ENCODE results near the gene GNB1L.

The GNB1L gene

DNA sequence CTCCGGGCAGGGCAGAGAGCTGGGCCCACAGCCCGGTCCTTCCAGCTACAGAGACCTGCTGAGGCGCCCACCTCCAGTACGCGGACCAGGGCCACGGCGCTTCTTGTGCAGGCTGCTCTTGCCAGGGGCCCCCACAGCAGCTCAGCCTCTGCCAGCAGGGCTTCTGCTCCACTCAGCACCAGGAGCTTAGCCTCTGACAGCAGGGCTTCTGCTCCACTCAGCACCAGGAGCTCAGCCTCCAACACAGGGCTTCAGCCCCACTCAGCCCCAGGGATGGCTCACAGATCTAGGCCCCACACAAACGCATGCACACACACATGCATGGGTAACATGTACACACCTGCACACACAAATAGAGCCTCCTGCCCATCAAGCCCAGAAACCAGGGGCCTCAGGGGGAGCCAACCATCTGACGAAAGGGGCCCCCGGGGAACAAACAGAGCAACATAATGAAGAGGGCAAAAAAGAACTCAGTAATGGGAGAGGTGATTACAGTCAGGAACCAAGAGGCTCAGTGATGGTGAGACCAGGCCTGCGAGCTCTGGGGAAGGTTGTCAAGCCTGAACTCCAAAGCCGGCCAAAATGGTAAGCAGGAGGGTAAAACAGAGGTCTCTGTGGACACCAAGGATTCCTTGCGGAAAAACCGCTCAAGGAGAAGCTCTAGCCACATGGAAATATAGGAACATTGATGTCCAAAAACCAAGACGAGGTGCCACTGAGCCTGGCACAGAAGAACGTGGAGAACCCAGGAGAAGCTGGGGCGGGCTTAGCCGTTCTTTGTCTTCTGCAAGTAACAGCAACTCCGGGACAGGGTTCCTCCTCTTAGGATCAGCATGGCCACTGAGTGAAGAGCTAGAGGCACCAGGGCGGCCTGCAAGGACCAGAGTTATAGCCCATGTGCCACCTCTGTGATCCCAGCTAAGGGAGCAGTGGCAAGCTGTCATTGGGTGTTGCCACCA, 46.5 kb downstream of the GNB1L start:
- no peak for DNase-seq (ENCODE audit: low read depth)

- DNase-seq (ENCODE audit: low read depth) = no peak
Observed at GRCh38 chr22:19807161-19807913, 47.3 kb downstream of the GNB1L start.

DNA sequence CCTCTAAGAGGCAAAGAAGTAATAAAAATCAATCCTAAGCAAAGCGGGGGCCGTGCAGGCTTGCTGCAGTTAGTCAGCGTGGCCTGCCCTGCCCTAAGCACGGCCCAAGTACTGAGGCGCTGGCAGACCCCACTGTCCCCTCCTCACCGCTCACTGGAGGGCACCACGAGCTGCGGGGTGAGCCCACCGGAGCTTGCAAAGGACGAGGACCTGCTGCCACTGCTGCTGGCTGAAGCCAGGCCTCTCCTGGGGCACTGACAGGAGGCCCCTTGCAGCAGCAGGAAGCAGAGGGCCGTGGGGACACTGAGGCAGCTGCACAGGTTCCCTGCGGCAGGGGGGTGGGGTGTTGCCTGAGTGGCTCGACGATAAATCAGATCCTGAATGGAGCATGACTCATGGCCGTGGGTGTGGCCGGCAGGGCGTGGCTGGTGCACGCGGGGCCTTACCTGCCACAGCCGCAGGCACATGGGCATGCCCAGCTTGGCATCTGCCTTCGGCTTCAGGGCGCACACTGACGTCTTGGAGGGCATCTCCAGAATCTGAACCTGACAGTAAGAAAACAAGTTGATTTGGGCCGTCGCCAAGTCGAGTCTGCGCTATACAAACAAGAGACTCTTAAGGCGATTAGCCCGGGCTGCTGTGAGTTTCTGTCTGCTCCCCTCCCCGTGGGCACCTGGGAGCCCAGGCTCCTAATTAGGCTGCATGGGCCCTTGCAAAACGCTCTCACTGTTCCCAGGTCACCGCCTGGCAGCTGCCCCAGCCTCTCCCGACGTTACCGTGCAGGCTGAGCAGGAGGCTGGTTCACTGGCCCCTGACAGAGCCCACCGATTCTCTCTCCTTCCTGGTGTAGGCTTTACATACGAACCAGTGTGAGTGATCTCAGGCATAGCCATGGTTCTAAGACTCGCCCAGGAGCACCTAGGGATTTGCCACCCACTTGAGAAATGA, 48.2 kb downstream of the GNB1L start:
- no peak for DNase-seq (ENCODE audit: low read depth)

DNA sequence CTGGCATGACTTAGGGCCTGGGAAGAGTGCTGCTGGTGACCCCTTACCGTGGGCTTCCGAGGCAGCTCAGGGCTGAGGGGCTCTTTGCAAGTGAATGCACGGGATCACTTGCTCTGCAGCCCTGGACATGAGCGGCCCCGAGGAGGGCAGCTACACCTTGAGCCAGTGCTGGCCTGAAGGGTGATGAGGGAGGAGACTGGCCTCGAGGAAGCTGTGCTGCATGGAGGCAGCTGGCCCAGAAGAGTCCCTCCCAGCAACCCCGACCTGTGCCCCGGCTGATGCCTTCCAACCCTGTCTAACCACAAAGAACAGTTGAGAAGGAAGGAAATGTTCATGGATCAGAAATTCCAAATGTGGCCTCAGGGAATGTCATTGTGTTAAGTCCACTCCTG, 48.9 kb downstream of the GNB1L start:
- DNase-seq (ENCODE audit: low read depth) = no peak

DNA sequence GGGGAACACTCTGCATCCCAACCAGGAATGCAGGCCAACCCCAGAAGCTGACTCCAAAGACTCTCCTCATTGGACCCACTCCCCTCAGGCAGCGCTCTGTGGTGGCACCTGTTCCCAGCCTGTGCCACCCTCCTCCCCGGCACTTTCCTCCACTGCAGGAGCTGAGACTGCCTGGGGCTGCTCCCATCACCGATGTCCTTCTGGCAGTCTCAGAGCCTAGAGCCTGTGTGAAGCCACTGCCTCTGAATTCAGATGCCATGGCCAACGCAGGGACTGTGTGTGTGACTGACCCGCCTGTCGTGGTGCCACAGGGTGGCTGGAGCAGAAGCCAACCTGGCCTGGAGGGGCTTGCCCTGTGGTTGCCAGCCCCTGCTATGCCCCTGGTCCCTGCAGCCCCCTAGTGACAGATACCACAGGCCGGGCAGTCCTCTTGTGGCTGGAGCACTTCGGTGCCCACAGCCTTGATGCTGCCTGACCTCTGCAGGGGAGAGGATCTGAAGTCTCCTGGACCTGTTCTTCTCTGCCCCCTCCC, 50.9 kb downstream of the GNB1L start:
- no peak for DNase-seq (ENCODE audit: low read depth)

- DNase-seq (ENCODE audit: low read depth) = no peak
Observed at GRCh38 chr22:19802894-19803735, 51.6 kb downstream of the GNB1L start.

DNA sequence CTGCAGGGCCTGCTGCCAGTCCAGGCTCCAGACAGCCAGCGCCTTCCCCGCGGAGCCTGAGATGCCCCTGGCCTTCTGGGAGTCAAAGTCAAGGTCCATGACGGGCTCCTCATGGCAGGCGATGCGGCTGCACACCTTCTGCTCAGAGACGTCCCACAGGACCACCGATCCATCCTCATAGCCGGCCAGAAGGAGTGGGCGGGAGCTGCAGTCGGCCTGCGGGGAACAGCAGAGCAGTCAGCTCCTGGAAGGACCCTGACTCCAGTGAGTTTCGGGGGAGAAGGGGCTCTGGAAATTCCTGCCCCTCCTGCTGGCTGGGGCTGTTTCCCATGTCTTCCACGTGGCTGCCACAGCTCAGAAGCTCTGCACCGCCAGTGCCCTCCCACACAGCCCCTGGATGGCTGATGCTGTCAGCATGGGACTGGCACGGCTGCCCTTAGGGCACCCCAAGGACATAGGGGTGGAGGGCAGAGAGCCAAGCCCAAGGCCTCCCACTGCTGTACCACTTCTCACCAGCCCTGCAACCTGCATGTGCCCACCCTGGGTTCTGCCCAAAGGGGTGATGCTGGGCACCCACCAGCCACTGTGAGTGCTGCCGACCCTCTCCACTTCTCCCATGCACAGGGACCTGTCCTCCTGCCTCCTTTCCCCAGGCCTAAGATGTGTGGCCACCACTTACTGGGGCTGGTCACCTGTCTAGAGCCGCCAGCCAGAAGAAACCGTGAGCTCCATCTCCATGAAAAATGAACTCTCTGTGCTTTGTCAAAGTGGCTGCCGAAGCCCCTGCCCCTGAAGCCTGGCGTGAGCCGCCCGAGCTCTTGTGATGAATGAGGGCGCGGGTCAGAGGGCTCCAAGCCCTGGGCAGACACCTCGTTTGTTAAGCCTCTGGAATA, 52.4 kb downstream of the GNB1L start:
- no peak for DNase-seq (ENCODE audit: low read depth)

DNA sequence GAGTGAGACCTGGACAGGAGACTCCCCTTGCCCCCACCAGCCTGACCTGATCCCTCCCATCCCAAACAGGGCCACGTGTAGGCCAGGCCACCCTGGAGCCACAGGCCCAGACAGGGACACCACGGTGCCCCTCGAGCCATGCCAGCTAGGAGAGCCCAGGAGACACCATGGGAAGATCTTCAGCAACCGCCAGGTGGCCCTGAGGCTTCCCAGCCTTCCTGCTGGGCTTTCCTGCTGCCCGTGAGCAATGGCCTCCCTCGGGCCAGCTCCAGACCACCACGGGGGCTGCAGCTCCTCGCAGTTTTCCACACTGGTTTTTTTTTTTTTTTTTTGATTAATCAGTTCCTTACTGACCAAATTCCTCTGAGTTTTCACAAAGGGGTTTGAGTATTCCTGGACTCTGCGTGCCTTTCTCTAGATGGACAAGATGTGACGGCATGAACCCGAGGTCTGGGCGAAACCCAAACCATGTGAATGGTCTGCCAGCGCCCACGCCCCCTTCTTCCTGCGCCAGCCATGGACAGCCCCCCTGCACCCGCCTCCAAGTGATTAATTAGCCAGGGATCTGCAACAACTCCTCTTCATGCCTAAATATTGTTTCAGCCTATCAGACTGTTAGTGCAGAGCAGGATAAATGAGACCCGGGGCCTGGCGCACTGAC, 53.2 kb downstream of the GNB1L start:
- DNase-seq (ENCODE audit: low read depth) = no peak

DNA sequence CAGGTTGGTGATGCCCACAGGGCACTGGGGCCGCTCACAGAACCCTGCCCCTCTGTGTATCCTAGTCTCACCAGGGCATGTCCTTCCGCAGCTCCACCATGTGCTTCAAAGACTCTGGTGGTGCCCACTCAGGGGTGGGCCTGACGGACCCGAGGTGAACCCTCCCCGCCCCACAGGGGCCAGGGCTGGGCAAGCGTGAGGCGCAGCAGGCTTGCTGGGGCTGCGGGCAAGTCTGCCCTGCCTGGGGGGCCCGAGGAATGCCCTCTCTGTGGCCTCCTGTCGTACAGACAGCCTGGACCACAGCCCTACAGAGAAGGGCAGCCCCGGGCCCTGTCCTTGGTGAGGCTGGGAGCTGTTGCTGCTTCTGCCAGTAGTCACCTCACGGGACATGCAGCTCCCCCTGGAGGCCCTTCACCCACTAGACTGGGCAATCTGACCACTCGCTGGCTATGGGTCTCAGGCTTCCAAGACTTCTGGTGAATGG, 53.9 kb downstream of the GNB1L start:
- DNase-seq (ENCODE audit: low read depth) = no peak

DNA sequence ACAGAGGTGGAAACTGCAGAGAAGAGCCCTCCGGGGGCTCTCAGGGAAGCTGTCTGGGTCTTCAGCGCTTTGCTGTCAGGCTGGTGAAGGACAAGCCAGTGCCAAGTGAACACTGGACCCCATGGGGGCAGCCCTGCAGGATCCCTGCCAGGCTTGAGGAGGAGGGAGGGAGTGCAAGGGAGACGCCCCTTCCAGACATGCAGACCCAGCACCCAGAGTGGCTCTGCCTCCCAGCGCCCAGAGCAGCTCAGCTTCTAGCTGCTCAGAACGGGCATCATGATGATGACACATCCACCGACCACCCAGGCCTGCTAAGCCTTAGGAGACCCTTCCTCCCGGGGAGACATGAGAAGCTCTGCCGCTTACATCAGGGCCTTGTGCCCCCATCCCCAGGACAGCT, 54.4 kb downstream of the GNB1L start:
- no peak for DNase-seq (ENCODE audit: low read depth)

DNA sequence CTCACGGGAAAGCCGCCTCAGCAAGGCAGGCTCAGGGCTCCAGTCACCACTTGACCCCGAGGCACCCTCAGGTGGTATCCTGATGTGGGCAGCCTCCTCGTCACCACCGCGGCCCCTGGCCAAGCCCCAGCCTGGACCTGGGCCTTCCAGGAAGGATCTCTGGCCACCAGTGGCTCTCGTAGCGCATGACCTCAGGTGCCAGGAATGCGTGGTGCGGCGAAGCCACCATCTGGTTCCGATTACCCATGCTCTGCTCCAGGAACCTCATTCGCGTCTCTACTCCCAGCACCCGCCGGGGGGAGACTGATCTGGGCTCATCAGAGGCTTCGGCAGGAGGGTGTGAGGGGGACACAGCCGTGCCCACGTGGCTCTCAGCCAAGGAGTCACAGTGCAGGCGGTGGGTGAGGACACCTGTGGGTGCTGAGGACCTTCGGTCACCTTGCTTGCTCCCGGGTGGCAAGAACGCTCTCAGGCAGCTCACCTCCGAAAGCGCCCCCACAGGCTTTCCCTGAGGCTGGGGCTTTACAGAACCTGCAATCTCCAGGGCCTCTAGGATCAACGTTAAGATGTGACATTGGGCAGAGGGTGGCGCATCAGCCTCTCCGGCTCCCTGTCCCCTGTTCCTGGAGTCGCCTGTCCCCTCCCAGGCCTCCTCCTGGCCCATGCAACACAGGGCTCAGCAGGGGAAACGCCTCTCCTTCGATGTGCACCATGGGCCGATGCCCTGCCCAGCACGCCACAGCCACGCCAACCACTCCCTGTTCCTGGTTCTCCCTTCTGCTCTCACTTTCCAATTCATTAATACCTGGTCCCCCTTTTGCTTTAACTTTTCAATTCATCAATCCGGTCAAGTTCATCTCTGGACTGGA, 55.1 kb downstream of the GNB1L start:
- no peak for DNase-seq (ENCODE audit: low read depth)

GRCh38 chr22:19798891-19799293, 55.8 kb downstream of the GNB1L start:
- no peak for DNase-seq (ENCODE audit: low read depth)

DNA sequence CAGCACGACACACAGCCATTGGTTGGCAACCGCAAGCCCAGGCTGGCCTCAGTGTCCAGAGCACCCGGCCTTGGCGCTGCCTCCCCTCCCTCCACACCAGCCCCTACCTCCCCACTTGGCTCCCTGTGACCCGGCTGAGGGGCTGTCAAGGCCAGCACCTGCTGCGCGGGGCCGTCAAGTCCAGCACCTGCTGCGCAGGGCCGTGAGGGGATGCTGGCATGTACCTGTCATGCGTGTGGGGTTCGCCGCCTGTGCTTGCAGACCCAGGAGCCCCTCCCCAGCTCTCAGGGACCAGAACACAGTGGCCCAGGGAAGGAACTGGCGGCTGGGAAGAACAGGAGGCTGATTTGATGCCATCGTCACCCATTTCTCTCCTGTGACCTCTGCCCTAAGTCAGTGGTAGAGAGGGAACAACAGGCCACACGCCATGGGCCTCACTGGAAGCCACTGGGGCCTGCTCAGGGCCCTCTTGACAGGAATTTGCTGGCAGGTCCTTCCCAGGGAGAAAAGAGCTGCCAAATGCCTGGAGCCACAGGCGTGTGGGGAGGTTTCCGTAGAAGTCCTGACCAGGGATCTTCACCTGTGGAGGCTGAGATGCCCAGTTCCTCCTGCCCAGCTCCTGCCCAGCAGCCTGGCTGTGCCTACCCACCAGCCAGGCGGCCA, 56.5 kb downstream of the GNB1L start:
- no peak for DNase-seq (ENCODE audit: low read depth)

GRCh38 chr22:19797086-19798002, 57.3 kb downstream of the GNB1L start:
- no peak for DNase-seq (ENCODE audit: low read depth)

DNA sequence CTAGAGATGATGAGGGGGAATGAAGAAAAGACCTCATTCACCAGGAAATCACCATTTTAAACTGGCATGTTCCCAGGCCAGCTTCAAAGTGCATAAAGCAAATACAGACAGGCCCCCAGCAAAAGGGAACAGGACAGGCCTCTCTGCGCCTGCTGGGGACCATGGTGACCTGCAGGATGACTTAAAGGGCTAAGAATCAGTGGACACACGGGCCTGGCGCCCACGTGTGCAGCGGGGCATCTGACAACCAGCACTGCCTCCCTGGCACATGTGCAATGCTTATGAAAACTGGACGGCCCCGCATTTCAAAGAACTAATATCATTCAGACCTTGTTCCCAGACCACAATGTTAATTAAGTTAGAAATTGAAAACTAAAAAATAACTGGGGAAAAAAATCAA, 58.5 kb downstream of the GNB1L start:
- DNase-seq (ENCODE audit: low read depth) = no peak

DNA sequence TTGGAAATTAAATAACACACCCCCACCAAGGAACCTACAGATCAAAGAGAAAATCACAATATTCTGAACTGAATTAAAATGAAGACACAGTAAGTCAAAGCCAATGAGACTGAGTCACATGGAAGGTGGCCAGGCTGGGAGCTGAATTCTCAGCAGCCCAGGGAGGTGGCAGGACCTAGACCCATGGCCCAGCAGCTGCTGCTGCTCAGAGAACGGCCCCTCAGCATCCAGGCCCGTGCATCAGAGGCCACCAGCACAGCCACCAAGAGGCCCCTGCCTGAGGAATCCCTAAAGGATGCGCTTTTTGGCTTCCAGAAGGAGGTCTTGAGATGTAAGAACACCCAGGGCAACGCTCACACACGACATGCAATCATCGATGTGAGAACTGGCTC, 59.1 kb downstream of the GNB1L start:
- no peak for DNase-seq (ENCODE audit: low read depth)

Measured in activated gamma-delta T cell treated with anti-CD3 and anti-CD28 coated beads, Interleukin-2, amount 50 U/mL, for 16 hours (primary cell).